ENCODE results near the gene SLC25A23. TPM values are rescaled to one million over a fixed set of nuclear protein-coding genes. Genes with fewer than 3 reads are reported as not detected.

Gene SLC25A23
- total RNA-seq, 2 experiments from 2014 or later, result 10.5 to 10.8 TPM

GRCh38 chr19:6460099-6460884 lies 700 bp upstream of the SLC25A23 start:
- DNase-seq (peak; percentile 95 to 97 (median 96)), ATAC-seq (ENCODE audit: poor library complexity) (peak; percentile 80)
- H3K9me3 Mint-ChIP-seq, result no peaks in the 10 kb centered on the region
- ChIA-PET CTCF (no interaction called here), POLR2A (interaction anchor here (0.9 to 1.3 kb wide), 4 partner anchors 10 to 35 kb away, joined by 3 to 11 read pairs (median 6); partner anchors contain the start of genes DENND1C and KHSRP)
- Histone ChIP-seq H3K4me1 (ENCODE audit: insufficient read depth, low read length) (peaks cover 36% of the 10 kb centered on the region), H3K4me3 (ENCODE audit: low read length) (peak overlapping the region; percentile 68), H3K9me3 (ENCODE audit: control insufficient read depth in 1 of 2, insufficient read depth in 1 of 2, low read length in 2 of 2) (peaks cover 0 to 9% of the 10 kb centered on the region in 2 experiments), H3K36me3 (ENCODE audit: insufficient read depth, low read length) (no peaks in the 10 kb centered on the region), H3K27me3 (ENCODE audit: control insufficient read depth in 1 of 2, insufficient read depth in 2 of 2, low read length in 2 of 2) (no peaks in the 10 kb centered on the region), H3K27ac (ENCODE audit: low read depth in 1 of 2, low read length in 2 of 2) (peak overlapping the region; percentile 44 to 89)
- H3K36me3 Mint-ChIP-seq (ENCODE audit: low read depth), result peaks cover 42% of the 10 kb centered on the region
- peaks cover 31% of the 10 kb centered on the region for H3K4me1 Mint-ChIP-seq (ENCODE audit: low read depth)
- no peaks in the 10 kb centered on the region for H3K27me3 Mint-ChIP-seq
- peak; percentile 75 for TF ChIP-seq CTCF (IDR thresholded peaks at IDR 0.05)
- peak overlapping the region; percentile 86 for H3K27ac Mint-ChIP-seq
- H3K4me3 Mint-ChIP-seq, result peak overlapping the region; percentile 91
- intact Hi-C loops (cut with DNase I, micrococcal nuclease), result loop anchor here (1.0 to 5.0 kb wide), 10 partner anchors 21 to 402 kb away; partner anchors contain the start of genes DENND1C (in 2 of the 2), GPR108 (in 1 of the 2), GTF2F1 (in 1 of the 2) and TRIP10 (in 1 of the 2)

- no peak overlapping the region for H3K27ac ChIP-seq (ENCODE audit: low read depth in 1 of 2, low read length in 2 of 2)
- H3K4me3 Mint-ChIP-seq, result peak overlapping the region; percentile 87
- H3K4me1 Mint-ChIP-seq (ENCODE audit: low read depth), result peaks cover 24% of the 10 kb centered on the region
- no peaks in the 10 kb centered on the region for H3K27me3 ChIP-seq (ENCODE audit: control insufficient read depth in 1 of 2, insufficient read depth in 2 of 2, low read length in 2 of 2)
- H3K36me3 Mint-ChIP-seq (ENCODE audit: low read depth), result peaks cover 57% of the 10 kb centered on the region
- intact Hi-C loops (cut with DNase I, micrococcal nuclease), result no loop called here
- peak overlapping the region; percentile 68 for H3K4me3 ChIP-seq (ENCODE audit: low read length)
- H3K27me3 Mint-ChIP-seq, result no peaks in the 10 kb centered on the region
- ChIA-PET POLR2A (interaction anchor here (0.5 to 1.2 kb wide), 3 partner anchors 23 to 110 kb away, joined by 3 to 6 read pairs (median 3); partner anchors contain the start of genes DENND1C and KHSRP), CTCF (interaction anchor here (0.5 kb wide), 1 partner anchor 180 kb away, joined by 5 read pairs; no protein-coding TSS in a partner anchor)
- peaks cover 22% of the 10 kb centered on the region for H3K4me1 ChIP-seq (ENCODE audit: insufficient read depth, low read length)
- no peak for TF ChIP-seq CTCF (IDR thresholded peaks at IDR 0.05)
- H3K36me3 ChIP-seq (ENCODE audit: insufficient read depth, low read length), result peaks cover 7% of the 10 kb centered on the region
- peaks cover 7 to 19% of the 10 kb centered on the region in 2 experiments for H3K9me3 ChIP-seq (ENCODE audit: control insufficient read depth in 1 of 2, insufficient read depth in 1 of 2, low read length in 2 of 2)
- peak overlapping the region; percentile 78 for H3K27ac Mint-ChIP-seq
- ATAC-seq (ENCODE audit: poor library complexity) (no peak), DNase-seq (no peak)
- peaks cover 7% of the 10 kb centered on the region for H3K9me3 Mint-ChIP-seq
These were observed 814 bp downstream of the SLC25A23 start for GRCh38 chr19:6458695-6459261.

GRCh38 chr19:6457958-6458694 lies 1.5 kb downstream of the SLC25A23 start:
- Mint-ChIP-seq H3K9me3 (peaks cover 9% of the 10 kb centered on the region), H3K36me3 (ENCODE audit: low read depth) (peaks cover 64% of the 10 kb centered on the region), H3K27ac (peak overlapping the region; percentile 78), H3K4me1 (ENCODE audit: low read depth) (peaks cover 24% of the 10 kb centered on the region), H3K4me3 (peak overlapping the region; percentile 87), H3K27me3 (no peaks in the 10 kb centered on the region)
- ChIA-PET POLR2A (interaction anchor here (0.8 kb wide), 1 partner anchor 23 kb away, joined by 3 read pairs; the partner anchor contains the start of gene DENND1C), CTCF (no interaction called here)
- no peak for ATAC-seq (ENCODE audit: poor library complexity)
- peak in 1 of 14 experiments; percentile 28 for DNase-seq
- Histone ChIP-seq H3K4me3 (ENCODE audit: low read length) (no peak overlapping the region), H3K4me1 (ENCODE audit: insufficient read depth, low read length) (peaks cover 20% of the 10 kb centered on the region), H3K27ac (ENCODE audit: low read depth in 1 of 2, low read length in 2 of 2) (no peak overlapping the region), H3K9me3 (ENCODE audit: control insufficient read depth in 1 of 2, insufficient read depth in 1 of 2, low read length in 2 of 2) (peaks cover 9 to 22% of the 10 kb centered on the region in 2 experiments), H3K36me3 (ENCODE audit: insufficient read depth, low read length) (peaks cover 11% of the 10 kb centered on the region), H3K27me3 (ENCODE audit: control insufficient read depth in 1 of 2, insufficient read depth in 2 of 2, low read length in 2 of 2) (no peaks in the 10 kb centered on the region)
- intact Hi-C loops (cut with DNase I, micrococcal nuclease), result no loop called here
- no peak for TF ChIP-seq CTCF (IDR thresholded peaks at IDR 0.05)
